Right lobe of liver (tissue), 6 donors: ENCODE measurements around the gene NEK4. TPM values are rescaled to one million over a fixed set of nuclear protein-coding genes. Genes with fewer than 3 reads are reported as not detected.

ENCODE experiments used
- ATAC-seq, 4 donors: fragments of 200-7000 bp; cut with Tn5 transposase; one replicate each; pipeline ENCODE4 v1.9.1; 2020; ENCODE audit warnings: mild to moderate bottlenecking in 4 of 4, moderate library complexity in 4 of 4
- DNase-seq, 3 donors: peaks; one replicate each; pipeline ENCODE4 v3.0.0-alpha.2; 2020
- H3K27ac ChIP-seq, 3 donors: fragments of 200-600 bp; one replicate each; pipeline ENCODE4 v1.8.0; 2022
- H3K27me3 ChIP-seq, 2 donors: fragments of 200-600 bp; one replicate each; pipeline ENCODE4 v1.8.0; 2022
- H3K36me3 ChIP-seq, 4 donors: fragments of 200-600 bp; sonication (generic) in 1 of 4; one replicate each; pipeline versions ENCODE4 v1.5.1 to v1.8.0; 2017 to 2022; ENCODE audit warnings: control low read depth in 1 of 4
- H3K4me1 ChIP-seq, 4 donors: fragments of 200-600 bp; sonication (generic) in 1 of 4; one replicate each; pipeline versions ENCODE4 v1.5.1 to v1.8.0; 2017 to 2022; ENCODE audit warnings: control low read depth in 1 of 4
- H3K4me3 ChIP-seq, 3 donors: fragments of 200-600 bp; one replicate each; pipeline ENCODE4 v1.8.0; 2022
- H3K9me3 ChIP-seq, 4 donors: fragments of 200-600 bp; sonication (generic) in 1 of 4; one replicate each; pipeline versions ENCODE4 v1.5.1 to v1.8.0; 2017 to 2022; ENCODE audit warnings: control low read depth in 1 of 4
- CTCF ChIP-seq, 4 donors: fragments of 200-600 bp in 3 of 4; fragments of 450-650 bp in 1 of 4; IDR thresholded peaks; one replicate each; pipeline versions ENCODE4 v1.5.1 to v1.8.0; 2016 to 2022; ENCODE audit warnings: antibody characterized with exemption in 4 of 4, mild to moderate bottlenecking in 2 of 4
- POLR2A ChIP-seq: fragments of 450-650 bp; IDR thresholded peaks from one replicate; pipeline ENCODE4 v1.6.1; 2017; ENCODE audit warnings: antibody characterized with exemption, mild to moderate bottlenecking
- WGBS: methylation state at CpG from one replicate; pipeline ENCODE4 v1.1.6; 2018; ENCODE audit warnings: low coverage, low lambda C conversion rate; ENCODE audit not compliant: insufficient coverage; ENCODE audit errors: missing lambda C conversion rate; 5-methylcytosine and 5-hydroxymethylcytosine counted together
- intact Hi-C, 2 donors: fragments of 100-400 bp; cut with DNase I; formaldehyde crosslinking; loops; one replicate each; pipeline versions ENCODE4 v1.11.2 to v1.14.1; 2022
- total RNA-seq, 6 experiments: library from RNA; depleted of rRNA in 2 of 6; stranded (reverse); fragments of >200 nt in 2 of 6; fragmentation: NEBNext Ultra II Directional in 3 of 6; extraction: Animal tissue kit (Norgen Biotek cat#: 25700) in 3 of 6; gene quantifications; one replicate each; pipeline versions ENCODE4 v1.1.0 to v1.2.4, GENCODE V29; 2016 to 2023
- donor health status: DM: no; HTN: yes; CAD: no.
- donor health status: DM: no; HTN: no; CAD: no.
- donor health status: DM: no; HTN: no; CAD: no.
- donor health status: DM: no; HTN: yes; CAD: no.
- donor health status: DM: no; HTN: yes; CAD: no.

NEK4 gene
- total RNA-seq, 6 experiments from 2014 or later: 7.3 to 18.9 (median 14.8) TPM

- peak overlapping the region; percentile 70 to 95 (median 86) for H3K27ac ChIP-seq
These were observed 9.3 kb upstream of the NEK4 start for GRCh38 chr3:52779837-52780585.

GRCh38 chr3:52779011-52779836 is 8.5 kb upstream of the NEK4 start:
- Histone ChIP-seq H3K27ac (peak overlapping the region; percentile 70 to 95 (median 86)), H3K4me3 (peak overlapping the region; percentile 55 to 73 (median 56)), H3K9me3 (no peaks in the 10 kb centered on the region), H3K36me3 (peaks cover 0 to 36% (median 15%) of the 10 kb centered on the region in 4 donors), H3K27me3 (no peaks in the 10 kb centered on the region), H3K4me1 (peaks cover 0 to 66% (median 25%) of the 10 kb centered on the region in 4 donors)
- 30% methylated on average over 6 of the region's 11 CpGs for WGBS
- DNase-seq (peak in 2 of 3 donors; percentile 29 to 46), ATAC-seq (no peak)
- intact Hi-C loops: no loop called here
- TF ChIP-seq CTCF (IDR thresholded peaks at IDR 0.05) (no peak), POLR2A (no peak)

More at GRCh38 chr3:52779837-52780585, 9.3 kb upstream of the NEK4 start:
- TF ChIP-seq POLR2A (no peak), CTCF (IDR thresholded peaks at IDR 0.05) (no peak)
- no peaks in the 10 kb centered on the region for H3K27me3 ChIP-seq
- WGBS: 64% methylated on average over 4 of the region's 8 CpGs
- peak overlapping the region; percentile 55 to 73 (median 56) for H3K4me3 ChIP-seq
- no peaks in the 10 kb centered on the region for H3K9me3 ChIP-seq
- ATAC-seq: no peak
- H3K4me1 ChIP-seq: peaks cover 0 to 61% (median 24%) of the 10 kb centered on the region in 4 donors
- DNase-seq: peak in 1 of 3 donors; percentile 35
- H3K36me3 ChIP-seq: peaks cover 0 to 39% (median 16%) of the 10 kb centered on the region in 4 donors
- intact Hi-C loops: no loop called here

- Histone ChIP-seq H3K9me3 (no peaks in the 10 kb centered on the region), H3K36me3 (peaks cover 0 to 25% (median 9%) of the 10 kb centered on the region in 4 donors), H3K4me3 (peak overlapping the region; percentile 55 to 73 (median 56)), H3K4me1 (peaks cover 0 to 76% (median 30%) of the 10 kb centered on the region in 4 donors), H3K27ac (peak overlapping the region; percentile 70 to 95 (median 86)), H3K27me3 (no peaks in the 10 kb centered on the region)
- peak; percentile 42 to 52 (median 48) for ATAC-seq
- intact Hi-C loops: no loop called here
- WGBS: 28% methylated on average over 12 of the region's 17 CpGs
- TF ChIP-seq CTCF (IDR thresholded peaks at IDR 0.05) (no peak), POLR2A (peak; percentile 75)
- peak; percentile 76 to 85 (median 82) for DNase-seq
These were observed 7.4 kb upstream of the NEK4 start for GRCh38 chr3:52777959-52778805.
